GM12878 (cell line): ENCODE data around the gene HLTF. TPM values are rescaled to one million over a fixed set of nuclear protein-coding genes. Genes with fewer than 3 reads are reported as not detected.
"Not testable (repeated sequence)": the region's sequence is repeated elsewhere in the genome, so short reads cannot be mapped to it uniquely, and the experiment has no call there.

Experiments
- ATAC-seq: fragments of 200-7000 bp; cut with Tn5 transposase; 3 replicates; pipeline ENCODE4 v1.9.1; 2020; ENCODE audit warnings: mild to moderate bottlenecking, moderate library complexity
- BruUV-seq: library from RNA; stranded (reverse); fragments of 400-500 nt; replicated peaks from 2 replicates; lab custom pipeline; 2021; lab: Mats Ljungman, UMichigan
- CTCF ChIA-PET: fragments of 300-600 bp; sonication (Branson Sonifier 250); formaldehyde crosslinking; extraction: SDS; loops from one replicate; lab custom pipeline; 2021; ENCODE audit warnings: inconsistent platforms; lab: Yijun Ruan, JAX
- POLR2A ChIA-PET: fragments of 350-600 bp; formaldehyde crosslinking; extraction: SDS; loops from one replicate; lab custom pipeline; 2021; ENCODE audit warnings: inconsistent platforms; lab: Charles Lee
- RAD21 ChIA-PET: fragments of 300-600 bp; sonication (Branson Sonifier 250); formaldehyde crosslinking; loops from one replicate; lab custom pipeline; 2023; ENCODE audit warnings: antibody characterized with exemption; ENCODE audit not compliant: unreplicated experiment; lab: Charles Lee
- SMC1A ChIA-PET: fragments of 300-600 bp; sonication (Branson Sonifier 250); formaldehyde crosslinking; loops from one replicate; lab custom pipeline; 2023; ENCODE audit not compliant: unreplicated experiment, uncharacterized antibody; lab: Charles Lee
- DNase-seq: peaks from one replicate; pipeline ENCODE4 v3.0.0-alpha.2; 2011; ENCODE audit warnings: low read depth, low spot score
- FAIRE-seq: peaks from 3 replicates; lab custom pipeline; 2011; peaks lifted over from hg19 to GRCh38; lab: Jason Lieb, UNC
- H2AFZ ChIP-seq: 2 replicates; pipeline ENCODE4 v1.6.0; 2011; ENCODE audit warnings: low read depth, low read length, control low read depth; ENCODE audit not compliant: control insufficient read depth
- H3K27ac ChIP-seq: 2 replicates; pipeline ENCODE4 v1.5.1; 2011; ENCODE audit warnings: control low read depth; ENCODE audit not compliant: control insufficient read depth, insufficient read depth
- H3K27me3 ChIP-seq, 2 experiments: replicated peaks in 1 of 2; 2 replicates each; pipeline versions ENCODE4 v1.6.0 to v1.6.1; 2011; ENCODE audit warnings: low read length in 1 of 2; ENCODE audit not compliant: control insufficient read depth in 2 of 2, insufficient read depth in 2 of 2
- H3K36me3 ChIP-seq, 2 experiments: 2 replicates each; pipeline ENCODE4 v1.5.1; 2011; ENCODE audit warnings: low read length in 1 of 2; ENCODE audit not compliant: control insufficient read depth in 2 of 2, insufficient read depth in 2 of 2
- H3K4me1 ChIP-seq: 2 replicates; pipeline ENCODE4 v1.6.1; 2011; ENCODE audit warnings: mild to moderate bottlenecking, low read length, moderate library complexity, mixed read lengths; ENCODE audit not compliant: control insufficient read depth, insufficient read depth
- H3K4me2 ChIP-seq: 2 replicates; pipeline ENCODE4 v1.6.0; 2011; ENCODE audit warnings: control low read depth; ENCODE audit not compliant: control insufficient read depth, insufficient read depth
- H3K4me3 ChIP-seq: fragments of 200-600 bp; sonication (generic); 2 replicates; pipeline ENCODE4 v1.5.1; 2016
- H3K79me2 ChIP-seq: 2 replicates; pipeline ENCODE4 v1.6.0; 2011; ENCODE audit warnings: low read length; ENCODE audit not compliant: control insufficient read depth, insufficient read depth
- H3K9ac ChIP-seq: 2 replicates; pipeline ENCODE4 v1.8.0; 2011; ENCODE audit warnings: low read length, control low read depth, mixed read lengths; ENCODE audit not compliant: control insufficient read depth, insufficient read depth
- H3K9me3 ChIP-seq: replicated peaks from 3 replicates; pipeline ENCODE4 v1.5.1; 2011; ENCODE audit warnings: mild to moderate bottlenecking, low read length; ENCODE audit not compliant: control insufficient read depth, insufficient read depth
- H4K20me1 ChIP-seq: 2 replicates; pipeline ENCODE4 v1.6.0; 2011; ENCODE audit not compliant: control insufficient read depth, insufficient read depth
- CBX3 ChIP-seq: fragments of 200-600 bp; sonication (generic); IDR thresholded peaks from 2 replicates; pipeline ENCODE4 v1.6.1; 2016; ENCODE audit warnings: low read depth, borderline replicate concordance
- CEBPB ChIP-seq, 2 experiments: fragments of 150-350 bp in 1 of 2; IDR thresholded peaks; 2 replicates each; pipeline ENCODE4 v1.6.1; 2012 to 2014; ENCODE audit warnings: low read depth in 2 of 2, low read length in 2 of 2, borderline replicate concordance in 1 of 2, inconsistent platforms in 1 of 2
- FOS ChIP-seq: IDR thresholded peaks from 3 replicates; pipeline ENCODE4 v1.6.1; 2011; ENCODE audit warnings: borderline replicate concordance; ENCODE audit not compliant: insufficient read length; ENCODE audit errors: extremely low read depth
- FOXM1 ChIP-seq: IDR thresholded peaks from 2 replicates; pipeline ENCODE4 v1.6.1; 2012; ENCODE audit warnings: low read depth, mild to moderate bottlenecking, inconsistent platforms, low read length, moderate library complexity
- NFXL1 ChIP-seq: fragments of 450-650 bp; IDR thresholded peaks from 2 replicates; pipeline ENCODE4 v1.6.1; 2017; ENCODE audit warnings: antibody characterized with exemption, mild to moderate bottlenecking, borderline replicate concordance
- TCF12 ChIP-seq: IDR thresholded peaks from 2 replicates; pipeline ENCODE4 v1.6.1; 2011; ENCODE audit warnings: low read depth, mild to moderate bottlenecking, low read length
- WGBS: methylation state at CpG from one replicate; pipeline ENCODE4 v1.1.6; 2016; ENCODE audit warnings: low lambda C conversion rate; ENCODE audit not compliant: insufficient replicate concordance, insufficient coverage; ENCODE audit errors: missing lambda C conversion rate; 5-methylcytosine and 5-hydroxymethylcytosine counted together
- in situ Hi-C: fragments of 300-500 bp; cut with MboI; formaldehyde crosslinking; loops from 9 replicates; pipeline ENCODE4 v1.14.3; 2018; ENCODE audit warnings: mixed read lengths
- intact Hi-C: fragments of 100-400 bp; cut with micrococcal nuclease; formaldehyde crosslinking; loops from one replicate; pipeline ENCODE4 v1.14.2; 2022; ENCODE audit not compliant: unreplicated experiment
- polyA plus RNA-seq, 11 experiments: library from polyadenylated mRNA; depleted of rRNA in 4 of 11; unstranded in 6 of 11; stranded (reverse) in 5 of 11; fragments of >200 nt; fragmentation: Nextera tagmentation in 4 of 11; fragmentation: Illumina TruSeq in 1 of 11; extraction: Ambion mirVana in 4 of 11; extraction: Trizol in 1 of 11; gene quantifications; 1 replicate in 1 of 11; 2 replicates in 10 of 11; pipeline versions ENCODE4 v1.2.1 to v1.2.3, GENCODE V29; 2011 to 2016; ENCODE audit warnings: inconsistent platforms in 2 of 11, missing spikeins in 2 of 11, low read depth in 1 of 11
- total RNA-seq, 4 experiments: library from RNA; depleted of rRNA in 3 of 4; stranded (reverse); fragments of >200 nt in 3 of 4; fragmentation: Illumina TruSeq in 1 of 4; extraction: Trizol in 1 of 4; gene quantifications; 2 replicates each; pipeline versions ENCODE4 v1.2.1 to v1.2.3, GENCODE V29; 2013 to 2021

The HLTF gene
- total and polyA plus RNA-seq, 10 of the 15 experiments (the other 5 are each of a cell fraction or from before 2014, with no cell fraction given): 13.7 to 50.4 (median 31.7) TPM

GRCh38 chr3:149101154-149101553 is 14.8 kb upstream of the HLTF start:
- no peak overlapping the region for H3K4me3 ChIP-seq
- ATAC-seq (no peak), FAIRE-seq (no peak), DNase-seq (no peak)
- BruUV-seq: no TSS peak
- no peaks in the 10 kb centered on the region for H3K36me3 ChIP-seq
- H2AFZ ChIP-seq: no peak overlapping the region
- no peak overlapping the region for H3K4me2 ChIP-seq
- in situ Hi-C loops (no loop called here), intact Hi-C loops (no loop called here)
- RAD21 ChIA-PET: no interaction called here
- SMC1A ChIA-PET: interaction anchor here (1.0 to 1.2 kb wide), 3 partner anchors 15 to 99 kb away, joined by 3 read pairs; partner anchors contain the start of genes HLTF and HPS3
- no peaks in the 10 kb centered on the region for H3K27me3 ChIP-seq
- H3K9ac ChIP-seq: no peak overlapping the region
- H4K20me1 ChIP-seq: no peaks in the 10 kb centered on the region
- H3K4me1 ChIP-seq: no peaks in the 10 kb centered on the region
- no peak overlapping the region for H3K27ac ChIP-seq
- whole genome bisulfite sequencing: 52% methylated on average over 4 of the region's 4 CpGs
- no peaks in the 10 kb centered on the region for H3K79me2 ChIP-seq
- POLR2A ChIA-PET: no interaction called here
- TF ChIP-seq TCF12 (no peak), CBX3 (no peak), CEBPB (IDR thresholded peaks at IDR 0.05; ENCODE audit: borderline replicate concordance in 1 of 2, low read depth in 2 of 2, low read length in 2 of 2) (no peak), FOS (no peak), FOXM1 (no peak), NFXL1 (no peak)
- no peaks in the 10 kb centered on the region; the same call in 2 of the 3 replicates for H3K9me3 ChIP-seq
- CTCF ChIA-PET: interaction anchor here (0.6 to 1.3 kb wide), 2 partner anchors 19 to 22 kb away, joined by 3 to 6 read pairs; no protein-coding TSS in a partner anchor

- intact Hi-C loops, POLR2A ChIA-PET: not testable (repeated sequence)
Observed at GRCh38 chr3:149097987-149098386, 11.7 kb upstream of the HLTF start.

More at GRCh38 chr3:149097987-149098386, 11.7 kb upstream of the HLTF start:
- H3K4me1 ChIP-seq, H3K4me2 ChIP-seq, BruUV-seq, H3K27me3 ChIP-seq, RAD21 ChIA-PET, DNase-seq, H3K79me2 ChIP-seq, H3K4me3 ChIP-seq, H3K27ac ChIP-seq, H3K36me3 ChIP-seq, ATAC-seq, SMC1A ChIA-PET, in situ Hi-C loops, H3K9ac ChIP-seq, H3K9me3 ChIP-seq, FAIRE-seq, H2AFZ ChIP-seq, CTCF ChIA-PET, H4K20me1 ChIP-seq: not testable (repeated sequence)
- WGBS: 79% methylated on average over 11 of the region's 19 CpGs
